IMR-90 (cell line): ENCODE measurements around the gene RAD51AP2. TPM values are rescaled to one million over a fixed set of nuclear protein-coding genes. Genes with fewer than 3 reads are reported as not detected.

ENCODE experiments used
- ATAC-seq: fragments of 200-7000 bp; cut with Tn5 transposase; 2 replicates; pipeline ENCODE4 v1.9.1; 2020; ENCODE audit warnings: low read depth, mild to moderate bottlenecking, moderate library complexity
- BruUV-seq: library from RNA; stranded (reverse); fragments of 400-500 nt; replicated peaks from 2 replicates; lab custom pipeline; 2021; lab: Mats Ljungman, UMichigan
- CTCF ChIA-PET: fragments of 300-600 bp; formaldehyde crosslinking; extraction: SDS; loops from one replicate; lab custom pipeline; 2021; ENCODE audit warnings: antibody characterized with exemption; lab: Yijun Ruan, JAX
- POLR2A ChIA-PET: fragments of 300-600 bp; sonication (Branson Sonifier 250); formaldehyde crosslinking; loops from one replicate; lab custom pipeline; 2022; ENCODE audit warnings: antibody characterized with exemption; ENCODE audit not compliant: unreplicated experiment; lab: Charles Lee
- DNase-seq: peaks from one replicate; pipeline ENCODE4 v3.0.0; 2013
- H2AFZ ChIP-seq: replicated peaks from 2 replicates; pipeline ENCODE3; 2013; ENCODE audit warnings: low read length, mild to moderate bottlenecking; ENCODE audit not compliant: poor library complexity
- H2AK5ac ChIP-seq: 2 replicates; pipeline ENCODE4 v1.6.1; 2013; ENCODE audit warnings: low read depth, low read length, inconsistent platforms
- H2AK9ac ChIP-seq: replicated peaks from 2 replicates; pipeline ENCODE3; 2013; ENCODE audit warnings: mild to moderate bottlenecking, low read depth, low read length, moderate library complexity; ENCODE audit not compliant: poor library complexity
- H2BK120ac ChIP-seq: 2 replicates; pipeline ENCODE4 v1.6.1; 2013; ENCODE audit warnings: low read depth, low read length, inconsistent platforms
- H2BK15ac ChIP-seq: 3 replicates; pipeline ENCODE4 v1.6.1; 2013; ENCODE audit warnings: low read depth, low read length, inconsistent platforms
- H2BK20ac ChIP-seq: 2 replicates; pipeline ENCODE4 v1.6.1; 2013; ENCODE audit warnings: low read depth, mild to moderate bottlenecking, inconsistent platforms, low read length, moderate library complexity
- H2BK5ac ChIP-seq: 2 replicates; pipeline ENCODE4 v1.6.1; 2013; ENCODE audit warnings: mild to moderate bottlenecking, low read depth, low read length, inconsistent platforms; ENCODE audit not compliant: poor library complexity, severe bottlenecking
- H3K14ac ChIP-seq: replicated peaks from 2 replicates; pipeline ENCODE4 v1.6.1; 2013; ENCODE audit warnings: low read depth, low read length, inconsistent platforms
- H3K18ac ChIP-seq: 2 replicates; pipeline ENCODE4 v1.6.1; 2013; ENCODE audit warnings: low read depth, low read length, control low read depth
- H3K23ac ChIP-seq: 2 replicates; pipeline ENCODE4 v1.6.1; 2013; ENCODE audit warnings: low read depth, low read length, inconsistent platforms
- H3K27ac ChIP-seq: 2 replicates; pipeline ENCODE4 v1.5.1; 2013; ENCODE audit warnings: mild to moderate bottlenecking, control low read depth, low read length; ENCODE audit not compliant: insufficient read depth
- H3K27me3 ChIP-seq: 2 replicates; pipeline ENCODE4 v1.6.1; 2013; ENCODE audit warnings: low read length; ENCODE audit not compliant: control insufficient read depth, insufficient read depth
- H3K36me3 ChIP-seq: 2 replicates; pipeline ENCODE4 v1.6.1; 2013; ENCODE audit warnings: low read length, mixed read lengths; ENCODE audit not compliant: control insufficient read depth, insufficient read depth
- H3K4ac ChIP-seq: 2 replicates; pipeline ENCODE4 v1.6.1; 2013; ENCODE audit warnings: low read depth, low read length, inconsistent platforms
- H3K4me1 ChIP-seq: 2 replicates; pipeline ENCODE4 v1.6.1; 2013; ENCODE audit warnings: low read length, mixed read lengths; ENCODE audit not compliant: control insufficient read depth, insufficient read depth
- H3K4me2 ChIP-seq: 2 replicates; pipeline ENCODE4 v1.6.1; 2013; ENCODE audit warnings: low read depth, mild to moderate bottlenecking, control low read depth, low read length, moderate library complexity
- H3K4me3 ChIP-seq: 2 replicates; pipeline ENCODE4 v1.5.1; 2013; ENCODE audit warnings: low read depth, mild to moderate bottlenecking, control low read depth, low read length, moderate library complexity; ENCODE audit not compliant: insufficient read depth
- H3K56ac ChIP-seq: 2 replicates; pipeline ENCODE4 v1.6.1; 2013; ENCODE audit warnings: low read length, inconsistent platforms; ENCODE audit not compliant: insufficient read depth; ENCODE audit errors: extremely low read depth
- H3K79me1 ChIP-seq, 2 experiments: 2 replicates each; pipeline ENCODE4 v1.6.1; 2013; ENCODE audit warnings: low read length in 2 of 2, inconsistent platforms in 1 of 2, low read depth in 1 of 2
- H3K9ac ChIP-seq: 2 replicates; pipeline ENCODE4 v1.6.1; 2013; ENCODE audit warnings: low read depth, low read length, control low read depth
- H3K9me1 ChIP-seq: 2 replicates; pipeline ENCODE4 v1.6.1; 2013; ENCODE audit warnings: low read length, inconsistent platforms; ENCODE audit not compliant: insufficient read depth
- H3K9me3 ChIP-seq: 2 replicates; pipeline ENCODE4 v1.6.1; 2013; ENCODE audit warnings: low read length; ENCODE audit not compliant: control insufficient read depth, insufficient read depth
- H4K20me1 ChIP-seq: 2 replicates; pipeline ENCODE4 v1.6.1; 2013; ENCODE audit warnings: low read length, inconsistent platforms; ENCODE audit not compliant: insufficient read depth
- H4K5ac ChIP-seq: 2 replicates; pipeline ENCODE4 v1.6.1; 2013; ENCODE audit warnings: mild to moderate bottlenecking, low read depth, low read length, control low read depth
- H4K8ac ChIP-seq, 2 experiments: 2 replicates each; pipeline ENCODE4 v1.6.1; 2013; ENCODE audit warnings: low read depth in 2 of 2, low read length in 2 of 2, control low read depth in 1 of 2, inconsistent platforms in 1 of 2
- H4K91ac ChIP-seq: 2 replicates; pipeline ENCODE4 v1.6.1; 2013; ENCODE audit warnings: low read depth, low read length, inconsistent platforms; ENCODE audit not compliant: insufficient read depth
- BHLHE40 ChIP-seq: fragments of 150-350 bp; IDR thresholded peaks from 2 replicates; pipeline ENCODE4 v1.6.1; 2016; ENCODE audit warnings: mild to moderate bottlenecking, low read depth, low read length
- CEBPB ChIP-seq: IDR thresholded peaks from 2 replicates; pipeline ENCODE4 v1.6.1; 2012; ENCODE audit warnings: low read depth, low read length, improper control_type of control experiment
- CHD1 ChIP-seq: IDR thresholded peaks from 2 replicates; pipeline ENCODE4 v1.6.1; 2012; ENCODE audit warnings: low read depth, low read length, improper control_type of control experiment
- FOS ChIP-seq: fragments of 150-350 bp; IDR thresholded peaks from 2 replicates; pipeline ENCODE4 v1.6.1; 2016; ENCODE audit warnings: low read depth, low read length
- MAFK ChIP-seq: IDR thresholded peaks from 2 replicates; pipeline ENCODE4 v1.6.1; 2012; ENCODE audit warnings: low read depth, low read length, improper control_type of control experiment
- MAZ ChIP-seq: IDR thresholded peaks from 2 replicates; pipeline ENCODE4 v1.6.1; 2012; ENCODE audit warnings: low read depth, mild to moderate bottlenecking, low read length, improper control_type of control experiment, moderate library complexity, borderline replicate concordance
- MXI1 ChIP-seq: IDR thresholded peaks from 2 replicates; pipeline ENCODE4 v1.6.1; 2012; ENCODE audit warnings: low read depth, mild to moderate bottlenecking, low read length, moderate library complexity, borderline replicate concordance
- NFE2L2 ChIP-seq: fragments of 150-350 bp; IDR thresholded peaks from 2 replicates; pipeline ENCODE4 v1.6.1; 2016; ENCODE audit warnings: low read depth, mild to moderate bottlenecking, low read length
- POLR2A ChIP-seq: IDR thresholded peaks from 2 replicates; pipeline ENCODE4 v1.6.1; 2012; ENCODE audit warnings: mild to moderate bottlenecking, low read depth, low read length
- RAD21 ChIP-seq: IDR thresholded peaks from 2 replicates; pipeline ENCODE4 v1.6.1; 2012; ENCODE audit warnings: low read length, improper control_type of control experiment
- RCOR1 ChIP-seq: IDR thresholded peaks from 2 replicates; pipeline ENCODE4 v1.6.1; 2012; ENCODE audit warnings: mild to moderate bottlenecking, low read length, improper control_type of control experiment; ENCODE audit not compliant: insufficient replicate concordance
- RFX5 ChIP-seq: IDR thresholded peaks from 2 replicates; pipeline ENCODE4 v1.8.0; 2012; ENCODE audit warnings: low read depth, mild to moderate bottlenecking, low read length, moderate library complexity
- SMC3 ChIP-seq: fragments of 150-350 bp; IDR thresholded peaks from 2 replicates; pipeline ENCODE4 v1.6.1; 2016; ENCODE audit warnings: low read depth, mild to moderate bottlenecking, antibody characterized with exemption, low read length, moderate library complexity
- WGBS, 2 experiments: methylation state at CpG; one replicate each; pipeline versions ENCODE4 v1.1.5 to v1.1.7; 2013; ENCODE audit warnings: missing lambda C conversion rate in 2 of 2; ENCODE audit not compliant: insufficient read length in 1 of 2; ENCODE audit errors: extremely low coverage in 2 of 2; 5-methylcytosine and 5-hydroxymethylcytosine counted together
- dilution Hi-C: fragments of 300-500 bp; cut with HindIII; formaldehyde crosslinking; loops from one replicate; pipeline ENCODE4 v1.14.3; 2018; ENCODE audit warnings: low sequenced_read_pairs; ENCODE audit not compliant: unreplicated experiment
- in situ Hi-C: fragments of 300-500 bp; cut with MboI; formaldehyde crosslinking; loops from 3 replicates; pipeline ENCODE4 v1.14.3; 2019; ENCODE audit warnings: low sequenced_read_pairs, inconsistent platforms, mixed read lengths
- intact Hi-C: fragments of 100-400 bp; cut with micrococcal nuclease; formaldehyde crosslinking; loops from 2 replicates; pipeline ENCODE4 v1.10.0; 2022
- polyA plus RNA-seq, 3 experiments: library from polyadenylated mRNA; depleted of rRNA; stranded (reverse); fragments of >200 nt; gene quantifications; 2 replicates each; pipeline ENCODE4 v1.2.3, GENCODE V29; 2012; ENCODE audit warnings: low replicate concordance in 1 of 3
- total RNA-seq: library from RNA; depleted of rRNA; stranded (reverse); fragments of >200 nt; gene quantifications from 2 replicates; pipeline ENCODE4 v1.2.3, GENCODE V29; 2012
- TF ChIP-seq, protein P1 (sequence below): fragments of 150-350 bp; IDR thresholded peaks from 2 replicates; pipeline ENCODE4 v1.6.1; 2016; ENCODE audit warnings: low read depth, mild to moderate bottlenecking, low read length, moderate library complexity, borderline replicate concordance
- TF ChIP-seq, protein P2 (sequence below): conservative IDR thresholded peaks from 2 replicates; pipeline ENCODE4 v1.5.1; 2012; ENCODE audit warnings: mild to moderate bottlenecking, low read depth, low read length, improper control_type of control experiment
- TF ChIP-seq, protein P3 (sequence below): fragments of 150-350 bp; IDR thresholded peaks from 2 replicates; pipeline ENCODE4 v1.6.1; 2017; ENCODE audit warnings: mild to moderate bottlenecking, antibody characterized with exemption, low read length, low read depth

The RAD51AP2 gene
- total and polyA plus RNA-seq, 2 of the 4 experiments (the other 2 are of a cell fraction): not detected

DNA sequence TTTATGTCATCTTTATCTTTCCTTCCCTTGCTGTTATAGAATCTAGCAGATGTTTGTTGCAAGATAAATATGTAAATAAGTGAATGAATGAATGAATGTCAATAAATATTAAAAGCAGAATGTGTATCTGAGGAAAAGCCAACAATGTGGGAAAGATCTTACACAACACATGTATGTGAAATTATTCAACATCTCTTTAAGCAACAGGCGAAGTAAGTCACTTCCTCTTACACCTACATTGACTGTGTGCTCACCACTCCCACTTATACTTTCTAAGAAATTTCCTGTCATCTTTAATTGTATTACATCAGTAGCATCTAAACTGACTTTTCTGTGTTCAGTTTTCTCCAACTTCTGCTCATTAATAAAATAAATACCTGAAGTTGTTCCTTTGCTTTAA is 43.0 kb downstream of the RAD51AP2 start:
- H3K23ac ChIP-seq: no peak overlapping the region
- H4K5ac ChIP-seq: no peak overlapping the region
- no peak overlapping the region for H3K4me3 ChIP-seq
- H4K8ac ChIP-seq: no peak overlapping the region
- ChIA-PET CTCF (no interaction called here), POLR2A (no interaction called here)
- H2AK9ac ChIP-seq: no peak overlapping the region
- TF ChIP-seq NFE2L2 (no peak), MAFK (no peak), MXI1 (no peak), BHLHE40 (no peak), RAD21 (no peak), RCOR1 (no peak), MAZ (no peak), POLR2A (no peak), SMC3 (no peak), CHD1 (no peak), CEBPB (no peak), FOS (no peak), RFX5 (no peak)
- TF ChIP-seq, protein P1, sequence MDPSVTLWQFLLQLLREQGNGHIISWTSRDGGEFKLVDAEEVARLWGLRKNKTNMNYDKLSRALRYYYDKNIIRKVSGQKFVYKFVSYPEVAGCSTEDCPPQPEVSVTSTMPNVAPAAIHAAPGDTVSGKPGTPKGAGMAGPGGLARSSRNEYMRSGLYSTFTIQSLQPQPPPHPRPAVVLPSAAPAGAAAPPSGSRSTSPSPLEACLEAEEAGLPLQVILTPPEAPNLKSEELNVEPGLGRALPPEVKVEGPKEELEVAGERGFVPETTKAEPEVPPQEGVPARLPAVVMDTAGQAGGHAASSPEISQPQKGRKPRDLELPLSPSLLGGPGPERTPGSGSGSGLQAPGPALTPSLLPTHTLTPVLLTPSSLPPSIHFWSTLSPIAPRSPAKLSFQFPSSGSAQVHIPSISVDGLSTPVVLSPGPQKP: no peak
- TF ChIP-seq, protein P2, sequence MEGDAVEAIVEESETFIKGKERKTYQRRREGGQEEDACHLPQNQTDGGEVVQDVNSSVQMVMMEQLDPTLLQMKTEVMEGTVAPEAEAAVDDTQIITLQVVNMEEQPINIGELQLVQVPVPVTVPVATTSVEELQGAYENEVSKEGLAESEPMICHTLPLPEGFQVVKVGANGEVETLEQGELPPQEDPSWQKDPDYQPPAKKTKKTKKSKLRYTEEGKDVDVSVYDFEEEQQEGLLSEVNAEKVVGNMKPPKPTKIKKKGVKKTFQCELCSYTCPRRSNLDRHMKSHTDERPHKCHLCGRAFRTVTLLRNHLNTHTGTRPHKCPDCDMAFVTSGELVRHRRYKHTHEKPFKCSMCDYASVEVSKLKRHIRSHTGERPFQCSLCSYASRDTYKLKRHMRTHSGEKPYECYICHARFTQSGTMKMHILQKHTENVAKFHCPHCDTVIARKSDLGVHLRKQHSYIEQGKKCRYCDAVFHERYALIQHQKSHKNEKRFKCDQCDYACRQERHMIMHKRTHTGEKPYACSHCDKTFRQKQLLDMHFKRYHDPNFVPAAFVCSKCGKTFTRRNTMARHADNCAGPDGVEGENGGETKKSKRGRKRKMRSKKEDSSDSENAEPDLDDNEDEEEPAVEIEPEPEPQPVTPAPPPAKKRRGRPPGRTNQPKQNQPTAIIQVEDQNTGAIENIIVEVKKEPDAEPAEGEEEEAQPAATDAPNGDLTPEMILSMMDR: no peak
- TF ChIP-seq, protein P3, sequence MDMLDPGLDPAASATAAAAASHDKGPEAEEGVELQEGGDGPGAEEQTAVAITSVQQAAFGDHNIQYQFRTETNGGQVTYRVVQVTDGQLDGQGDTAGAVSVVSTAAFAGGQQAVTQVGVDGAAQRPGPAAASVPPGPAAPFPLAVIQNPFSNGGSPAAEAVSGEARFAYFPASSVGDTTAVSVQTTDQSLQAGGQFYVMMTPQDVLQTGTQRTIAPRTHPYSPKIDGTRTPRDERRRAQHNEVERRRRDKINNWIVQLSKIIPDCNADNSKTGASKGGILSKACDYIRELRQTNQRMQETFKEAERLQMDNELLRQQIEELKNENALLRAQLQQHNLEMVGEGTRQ: no peak
- no peaks in the 10 kb centered on the region for H3K9me1 ChIP-seq
- dilution Hi-C loops: no loop called here
- peaks cover 2% of the 10 kb centered on the region; the same call in 1 of the 2 replicates for H3K9me3 ChIP-seq
- no peak overlapping the region for H2AFZ ChIP-seq
- H2BK15ac ChIP-seq: no peak overlapping the region
- no peaks in the 10 kb centered on the region for H4K20me1 ChIP-seq
- in situ Hi-C loops: loop anchor here (10.0 kb wide), 1 partner anchor 200 kb away; no protein-coding TSS in a partner anchor
- no CpG with 5 or more reads among the region's 1 CpG for WGBS, 2 experiments
- H3K4me1 ChIP-seq: no peaks in the 10 kb centered on the region
- H3K4me2 ChIP-seq: no peak overlapping the region
- no peaks in the 10 kb centered on the region for H3K27me3 ChIP-seq
- H3K27ac ChIP-seq: no peak overlapping the region
- H3K79me1 ChIP-seq: no peaks in the 10 kb centered on the region
- no peak overlapping the region for H3K9ac ChIP-seq
- BruUV-seq: no TSS peak
- intact Hi-C loops: loop anchor here (10.0 kb wide), 1 partner anchor 360 kb away; no protein-coding TSS in a partner anchor
- H2BK5ac ChIP-seq: no peak overlapping the region
- no peaks in the 10 kb centered on the region for H3K36me3 ChIP-seq
- no peak overlapping the region for H3K56ac ChIP-seq
- no peak overlapping the region for H2BK20ac ChIP-seq
- no peak overlapping the region for H3K18ac ChIP-seq
- DNase-seq: no peak
- H3K4ac ChIP-seq: no peak overlapping the region
- no peak overlapping the region for H4K91ac ChIP-seq
- no peak overlapping the region for H2BK120ac ChIP-seq
- H3K14ac ChIP-seq: no peak overlapping the region
- H2AK5ac ChIP-seq: no peak overlapping the region
- no peak for ATAC-seq
